Measurements from ENCODE around the gene CTDP1. TPM values are rescaled to one million over a fixed set of nuclear protein-coding genes. Genes with fewer than 3 reads are reported as not detected.
"Not testable (repeated sequence)": the region's sequence is repeated elsewhere in the genome, so short reads cannot be mapped to it uniquely, and the experiment has no call there.

CTDP1 gene
- total and polyA plus RNA-seq, 9 of the 15 experiments (the other 6 are each of a cell fraction or from before 2014, with no cell fraction given) = 0.07 to 19.2 (median 4.0) TPM

GRCh38 chr18:79731881-79732720 lies 52.5 kb downstream of the CTDP1 start:
- H3K9ac ChIP-seq (ENCODE audit: insufficient read depth in 1 of 2, low read depth in 2 of 2, low read length in 2 of 2); H3K4me2 ChIP-seq (ENCODE audit: insufficient read depth, low read length); H3K4me3 ChIP-seq; H3K27ac ChIP-seq (ENCODE audit: extremely low read depth, low read depth, low read length); FAIRE-seq; DNase-seq (ENCODE audit: extremely low read depth in 1 of 4, low spot score in 3 of 4); ATAC-seq; H3K27me3 ChIP-seq (ENCODE audit: control insufficient read depth in 2 of 2, insufficient read depth in 2 of 2, low read length in 2 of 2); H3K9me1 ChIP-seq (ENCODE audit: control insufficient read depth, insufficient read depth, low read length); BruUV-seq (replicated peaks); H3K9me3 ChIP-seq (replicated peaks; ENCODE audit: control insufficient read depth, insufficient read depth, low read depth, low read length); intact Hi-C loops (cut with micrococcal nuclease); POLR2A ChIA-PET; H2AFZ ChIP-seq (ENCODE audit: low read depth, low read length); H3K4me1 ChIP-seq (replicated peaks in 1 of 2; ENCODE audit: control insufficient read depth in 2 of 2, insufficient read depth in 2 of 2, low read length in 2 of 2); H4K20me1 ChIP-seq (replicated peaks; ENCODE audit: control insufficient read depth, insufficient read depth, low read length); CTCF ChIA-PET (ENCODE audit: low intra/inter-chr PET ratio); H3K79me2 ChIP-seq (ENCODE audit: control insufficient read depth, insufficient read depth, low read length); in situ Hi-C loops (cut with MboI): not testable (repeated sequence)
- 97% methylated on average over 10 of the region's 17 CpGs for WGBS (ENCODE audit: insufficient coverage, low coverage, missing lambda C conversion rate)
- TF ChIP-seq ZNF274 (IDR thresholded peaks at IDR 0.05; ENCODE audit: borderline replicate concordance, low read depth, low read length) (peak; percentile 92), ZNF263 (CRISPR knock-in tag; IDR thresholded peaks at IDR 0.05; ENCODE audit: borderline replicate concordance) (peak; percentile 95)
- H3K36me3 ChIP-seq (ENCODE audit: control insufficient read depth, insufficient read depth, low read length) = peaks cover 52% of the 10 kb centered on the region; the same call in 2 of the 3 replicates

DNA sequence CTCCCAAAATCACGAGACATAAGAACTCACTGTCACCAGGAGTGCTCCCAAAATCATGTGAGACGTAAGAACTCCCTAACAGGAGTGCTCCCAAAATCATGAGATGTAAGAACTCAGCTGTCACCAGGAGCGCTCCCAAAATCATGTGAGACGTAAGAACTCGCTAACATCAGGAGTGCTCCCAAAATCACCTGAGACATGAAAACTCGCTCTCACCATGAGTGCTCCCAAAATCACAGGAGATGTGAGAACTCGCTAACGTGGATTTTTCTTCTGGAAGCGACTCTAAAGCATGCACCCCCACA lies 53.1 kb downstream of the CTDP1 start:
- intact Hi-C loops (cut with micrococcal nuclease) (no loop called here), in situ Hi-C loops (cut with MboI) (no loop called here)
- TF ChIP-seq ZNF274 (IDR thresholded peaks at IDR 0.05; ENCODE audit: borderline replicate concordance, low read depth, low read length) (0 out of 2 replicates have a peak, but pooled peaks have one; percentile 58), ZC3H8 (IDR thresholded peaks at IDR 0.05) (no peak)
- ATAC-seq (no peak), FAIRE-seq (no peak), DNase-seq (ENCODE audit: extremely low read depth in 1 of 4, low spot score in 3 of 4) (no peak)
- no peaks in the 10 kb centered on the region for H4K20me1 ChIP-seq (replicated peaks; ENCODE audit: control insufficient read depth, insufficient read depth, low read length)
- ChIA-PET POLR2A (no interaction called here), CTCF (ENCODE audit: low intra/inter-chr PET ratio) (no interaction called here)
- H2AFZ ChIP-seq (ENCODE audit: low read depth, low read length) = no peak overlapping the region
- H3K4me3 ChIP-seq = no peak overlapping the region
- H3K9me3 ChIP-seq (replicated peaks; ENCODE audit: control insufficient read depth, insufficient read depth, low read depth, low read length) = peaks cover 9% of the 10 kb centered on the region
- no peak overlapping the region for H3K9ac ChIP-seq (ENCODE audit: insufficient read depth in 1 of 2, low read depth in 2 of 2, low read length in 2 of 2)
- no peak overlapping the region for H3K4me2 ChIP-seq (ENCODE audit: insufficient read depth, low read length)
- H3K9me1 ChIP-seq (ENCODE audit: control insufficient read depth, insufficient read depth, low read length) = no peaks in the 10 kb centered on the region
- no TSS peak for BruUV-seq (replicated peaks)
- no peaks in the 10 kb centered on the region for H3K79me2 ChIP-seq (ENCODE audit: control insufficient read depth, insufficient read depth, low read length)
- no peaks in the 10 kb centered on the region for H3K27me3 ChIP-seq (ENCODE audit: control insufficient read depth in 2 of 2, insufficient read depth in 2 of 2, low read length in 2 of 2)
- WGBS (ENCODE audit: insufficient coverage, low coverage, missing lambda C conversion rate) = 92% methylated on average over 6 of the region's 9 CpGs
- H3K27ac ChIP-seq (ENCODE audit: extremely low read depth, low read depth, low read length) = no peak overlapping the region
- H3K4me1 ChIP-seq (replicated peaks in 1 of 2; ENCODE audit: control insufficient read depth in 2 of 2, insufficient read depth in 2 of 2, low read length in 2 of 2) = no peaks in the 10 kb centered on the region
- peaks cover 52% of the 10 kb centered on the region; the same call in 2 of the 3 replicates for H3K36me3 ChIP-seq (ENCODE audit: control insufficient read depth, insufficient read depth, low read length)
